Body of pancreas (tissue), 4 donors: Measurements from ENCODE around the gene ABCC6. TPM values are rescaled to one million over a fixed set of nuclear protein-coding genes. Genes with fewer than 3 reads are reported as not detected.
A peak's percentile ranks its signal among the peaks of the same experiment; 100 is the strongest.

Source experiments
- ATAC-seq: fragments of 150-250 bp; one replicate; pipeline ENCODE4 v1.9.1; 2016
- DNase-seq, 4 donors: peaks; one replicate each; pipeline ENCODE4 v3.0.0-alpha.2; 2019
- H3K27ac ChIP-seq, 4 donors: fragments of 200-600 bp; sonication (generic); 1 replicate in 3 of 4; 2 replicates in 1 of 4; pipeline versions ENCODE4 v1.5.1 to v1.6.1; 2016 to 2019; ENCODE audit warnings: mild to moderate bottlenecking in 1 of 4, mixed read lengths in 1 of 4, moderate library complexity in 1 of 4
- H3K27me3 ChIP-seq, 2 donors: fragments of 200-600 bp; sonication (generic); one replicate each; pipeline ENCODE4 v1.6.0; 2016; ENCODE audit warnings: mild to moderate bottlenecking in 1 of 2
- H3K36me3 ChIP-seq, 2 donors: fragments of 200-600 bp; sonication (generic); replicated peaks in 1 of 2; 2 replicates each; pipeline ENCODE4 v1.5.1; 2016; ENCODE audit warnings: low read depth in 2 of 2; ENCODE audit not compliant: insufficient read depth in 1 of 2
- H3K4me1 ChIP-seq: fragments of 200-600 bp; sonication (generic); one replicate; pipeline ENCODE4 v1.6.0; 2016
- H3K4me3 ChIP-seq, 2 donors: fragments of 200-600 bp; sonication (generic); 1 replicate in 1 of 2; 2 replicates in 1 of 2; pipeline ENCODE4 v1.5.1; 2016 to 2019
- H3K9me3 ChIP-seq, 3 donors: fragments of 200-600 bp; sonication (generic); 1 replicate in 2 of 3; 2 replicates in 1 of 3; pipeline ENCODE4 v1.5.1; 2016
- CTCF ChIP-seq, 7 experiments: fragments of 450-650 bp in 4 of 7; fragments of 200-600 bp in 3 of 7; sonication (generic) in 3 of 7; IDR thresholded peaks; one replicate each; pipeline ENCODE4 v1.5.1; 2016 to 2019; ENCODE audit warnings: antibody characterized with exemption in 7 of 7
- POLR2A ChIP-seq, 3 donors: fragments of 450-650 bp; IDR thresholded peaks; one replicate each; pipeline ENCODE4 v1.6.1; 2016; ENCODE audit warnings: antibody characterized with exemption in 3 of 3, mild to moderate bottlenecking in 2 of 3
- WGBS, 2 donors: methylation state at CpG; one replicate each; pipeline ENCODE4 v1.1.5; 2017; 5-methylcytosine and 5-hydroxymethylcytosine counted together
- intact Hi-C: fragments of 100-400 bp; cut with DNase I; formaldehyde crosslinking; loops from one replicate; pipeline ENCODE4 v1.15.1; 2023
- total RNA-seq, 2 donors: library from RNA; depleted of rRNA; stranded (reverse); fragments of >200 nt; gene quantifications; one replicate each; pipeline ENCODE4 v1.1.0, GENCODE V29; 2016

Gene ABCC6
- total RNA-seq, 2 donors from 2014 or later: 19.4 to 45.1 TPM

- no peak overlapping the region for H3K27ac ChIP-seq
- ATAC-seq (no peak), DNase-seq (peak in 3 of 4 donors; percentile 22 to 32 (median 32))
- intact Hi-C loops: no loop called here
- no peaks in the 10 kb centered on the region for H3K9me3 ChIP-seq
- TF ChIP-seq POLR2A (IDR thresholded peaks at IDR 0.05): no peak
- H3K4me3 ChIP-seq: no peak overlapping the region
- WGBS, 2 donors: 59 to 95% methylated on average over 6 to 14 of the region's 14 CpGs
- H3K36me3 ChIP-seq: no peaks in the 10 kb centered on the region
- peaks cover 52% of the 10 kb centered on the region for H3K4me1 ChIP-seq
- no peaks in the 10 kb centered on the region for H3K27me3 ChIP-seq
Observed at GRCh38 chr16:16146380-16147315, 76.6 kb downstream of the ABCC6 start.

- no peak overlapping the region for H3K27ac ChIP-seq
- ATAC-seq: no peak
Observed at GRCh38 chr16:16145286-16145685, 78.0 kb downstream of the ABCC6 start.

GRCh38 chr16:16144416-16144815 lies 78.9 kb downstream of the ABCC6 start:
- Histone ChIP-seq H3K4me3 (no peak overlapping the region), H3K36me3 (peaks cover 0 to 3% of the 10 kb centered on the region in 2 donors), H3K27ac (no peak overlapping the region), H3K27me3 (no peaks in the 10 kb centered on the region), H3K4me1 (peaks cover 44% of the 10 kb centered on the region), H3K9me3 (no peaks in the 10 kb centered on the region)
- intact Hi-C loops: no loop called here
- no peak for ATAC-seq
- TF ChIP-seq POLR2A (IDR thresholded peaks at IDR 0.05): no peak
- TF ChIP-seq CTCF (IDR thresholded peaks at IDR 0.05): no peak
- no peak for DNase-seq
- WGBS, 2 donors: 87 to 88% methylated on average over 5 of the region's 5 CpGs

More at GRCh38 chr16:16145286-16145685, 78.0 kb downstream of the ABCC6 start:
- no peaks in the 10 kb centered on the region for H3K27me3 ChIP-seq
- intact Hi-C loops: no loop called here
- H3K4me1 ChIP-seq: peaks cover 53% of the 10 kb centered on the region
- TF ChIP-seq POLR2A (IDR thresholded peaks at IDR 0.05) (no peak), CTCF (IDR thresholded peaks at IDR 0.05) (no peak)
- WGBS, 2 donors: 88% methylated on average over 5 of the region's 5 CpGs
- H3K9me3 ChIP-seq: no peaks in the 10 kb centered on the region
- H3K4me3 ChIP-seq: no peak overlapping the region
- peaks cover 0 to 3% of the 10 kb centered on the region in 2 donors for H3K36me3 ChIP-seq
- no peak for DNase-seq

GRCh38 chr16:16143931-16144330 lies 79.4 kb downstream of the ABCC6 start:
- DNase-seq (no peak), ATAC-seq (no peak)
- Histone ChIP-seq H3K4me3 (no peak overlapping the region), H3K27me3 (no peaks in the 10 kb centered on the region), H3K4me1 (peaks cover 40% of the 10 kb centered on the region), H3K27ac (no peak overlapping the region), H3K36me3 (peaks cover 0 to 3% of the 10 kb centered on the region in 2 donors), H3K9me3 (no peaks in the 10 kb centered on the region)
- 89 to 95% methylated on average over 6 to 8 of the region's 8 CpGs for WGBS, 2 donors
- intact Hi-C loops: no loop called here
- TF ChIP-seq CTCF (IDR thresholded peaks at IDR 0.05) (no peak), POLR2A (IDR thresholded peaks at IDR 0.05) (no peak)

- Histone ChIP-seq H3K4me3 (no peak overlapping the region), H3K9me3 (no peaks in the 10 kb centered on the region), H3K27me3 (no peaks in the 10 kb centered on the region), H3K4me1 (peaks cover 32% of the 10 kb centered on the region), H3K27ac (no peak overlapping the region), H3K36me3 (peaks cover 0 to 6% of the 10 kb centered on the region in 2 donors)
- TF ChIP-seq CTCF (IDR thresholded peaks at IDR 0.05): peak in 1 of 7 experiments; percentile 6
- TF ChIP-seq POLR2A (IDR thresholded peaks at IDR 0.05): no peak
- WGBS, 2 donors: 85 to 90% methylated on average over 14 to 15 of the region's 15 CpGs
- intact Hi-C loops: no loop called here
- DNase-seq (peak in 2 of 4 donors; percentile 12 to 32), ATAC-seq (no peak)
Observed at GRCh38 chr16:16143038-16143763, 80.1 kb downstream of the ABCC6 start.
